NCI-H2081 treated with DMSO at 0.1 percent for 48 hours (cell line): ENCODE results near the gene MICU1.
"Not testable (repeated sequence)": the region's sequence is repeated elsewhere in the genome, so short reads cannot be mapped to it uniquely, and the experiment has no call there.

Source experiments
- DNase-seq: peaks from one replicate; lab custom pipeline; 2025; lab: John Stamatoyannopoulos, UW

Gene MICU1

GRCh38 chr10:72445851-72446250 lies 180.0 kb downstream of the MICU1 start:
- no peak for DNase-seq

GRCh38 chr10:72442969-72443368 lies 182.9 kb downstream of the MICU1 start:
- not testable (repeated sequence) for DNase-seq

GRCh38 chr10:72435570-72435969 lies 190.3 kb downstream of the MICU1 start:
- no peak for DNase-seq

GRCh38 chr10:72430936-72431335 lies 194.9 kb downstream of the MICU1 start:
- not testable (repeated sequence) for DNase-seq

- DNase-seq: no peak
Observed at GRCh38 chr10:72429931-72430330, 195.9 kb downstream of the MICU1 start.

GRCh38 chr10:72426986-72427385 lies 198.9 kb downstream of the MICU1 start:
- DNase-seq: no peak

- no peak for DNase-seq
Observed at GRCh38 chr10:72425133-72425532, 200.7 kb downstream of the MICU1 start.

- DNase-seq: no peak
Observed at GRCh38 chr10:72424561-72424960, 201.3 kb downstream of the MICU1 start.

- no peak for DNase-seq
Observed at GRCh38 chr10:72423426-72423825, 202.5 kb downstream of the MICU1 start.

GRCh38 chr10:72421885-72422540 lies 203.9 kb downstream of the MICU1 start:
- DNase-seq: no peak

- DNase-seq: no peak
Observed at GRCh38 chr10:72419241-72419640, 206.6 kb downstream of the MICU1 start.

- no peak for DNase-seq
Observed at GRCh38 chr10:72418679-72419078, 207.2 kb downstream of the MICU1 start.

- DNase-seq: no peak
Observed at GRCh38 chr10:72417971-72418370, 207.9 kb downstream of the MICU1 start.

GRCh38 chr10:72416661-72417060 lies 209.2 kb downstream of the MICU1 start:
- DNase-seq: no peak

- DNase-seq: no peak
Observed at GRCh38 chr10:72414642-72415041, 211.2 kb downstream of the MICU1 start.

- no peak for DNase-seq
Observed at GRCh38 chr10:72409167-72409566, 216.7 kb downstream of the MICU1 start.

GRCh38 chr10:72407927-72408600 lies 217.8 kb downstream of the MICU1 start:
- no peak for DNase-seq

- no peak for DNase-seq
Observed at GRCh38 chr10:72407471-72407870, 218.4 kb downstream of the MICU1 start.

GRCh38 chr10:72395581-72395980 lies 230.3 kb downstream of the MICU1 start:
- not testable (repeated sequence) for DNase-seq

- no peak for DNase-seq
Observed at GRCh38 chr10:72392571-72392970, 233.3 kb downstream of the MICU1 start.

GRCh38 chr10:72390764-72391163 lies 235.1 kb downstream of the MICU1 start:
- DNase-seq: no peak

GRCh38 chr10:72389716-72390115 lies 236.2 kb downstream of the MICU1 start:
- no peak for DNase-seq

- no peak for DNase-seq
Observed at GRCh38 chr10:72389014-72389413, 236.9 kb downstream of the MICU1 start.

GRCh38 chr10:72388062-72388461 lies 237.8 kb downstream of the MICU1 start:
- no peak for DNase-seq
